ENCODE measurements around the gene LPP.

Gene LPP

DNA sequence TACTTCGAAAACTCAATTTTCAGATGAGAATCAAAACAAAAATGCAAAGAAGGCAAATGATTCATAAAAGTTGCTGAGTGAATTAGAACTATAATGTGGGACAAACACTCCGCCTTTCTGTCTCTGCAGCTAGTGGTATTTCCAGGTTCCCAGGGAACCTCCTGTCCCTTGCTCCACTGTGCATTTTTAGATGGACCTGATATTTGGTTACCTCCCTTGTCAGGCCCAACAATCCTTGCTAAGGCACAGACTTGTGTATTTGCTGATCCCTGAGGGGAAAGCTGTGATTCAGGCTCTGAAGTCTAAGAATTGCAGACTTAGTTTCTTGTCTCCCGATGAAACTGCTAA, 162.7 kb downstream of the LPP start:
- H3K79me2 ChIP-seq (ENCODE audit: insufficient read depth, low read length) = no peaks in the 10 kb centered on the region
- TF ChIP-seq EZH2phosphoT487 (conservative IDR thresholded peaks at IDR 0.05; ENCODE audit: low read length) = no peak
- TF ChIP-seq, protein P1, sequence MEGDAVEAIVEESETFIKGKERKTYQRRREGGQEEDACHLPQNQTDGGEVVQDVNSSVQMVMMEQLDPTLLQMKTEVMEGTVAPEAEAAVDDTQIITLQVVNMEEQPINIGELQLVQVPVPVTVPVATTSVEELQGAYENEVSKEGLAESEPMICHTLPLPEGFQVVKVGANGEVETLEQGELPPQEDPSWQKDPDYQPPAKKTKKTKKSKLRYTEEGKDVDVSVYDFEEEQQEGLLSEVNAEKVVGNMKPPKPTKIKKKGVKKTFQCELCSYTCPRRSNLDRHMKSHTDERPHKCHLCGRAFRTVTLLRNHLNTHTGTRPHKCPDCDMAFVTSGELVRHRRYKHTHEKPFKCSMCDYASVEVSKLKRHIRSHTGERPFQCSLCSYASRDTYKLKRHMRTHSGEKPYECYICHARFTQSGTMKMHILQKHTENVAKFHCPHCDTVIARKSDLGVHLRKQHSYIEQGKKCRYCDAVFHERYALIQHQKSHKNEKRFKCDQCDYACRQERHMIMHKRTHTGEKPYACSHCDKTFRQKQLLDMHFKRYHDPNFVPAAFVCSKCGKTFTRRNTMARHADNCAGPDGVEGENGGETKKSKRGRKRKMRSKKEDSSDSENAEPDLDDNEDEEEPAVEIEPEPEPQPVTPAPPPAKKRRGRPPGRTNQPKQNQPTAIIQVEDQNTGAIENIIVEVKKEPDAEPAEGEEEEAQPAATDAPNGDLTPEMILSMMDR (IDR thresholded peaks at IDR 0.05; ENCODE audit: insufficient read depth, low read length, poor library complexity, severe bottlenecking) = no peak

GRCh38 chr3:188319569-188319968, 165.6 kb downstream of the LPP start:
- Histone ChIP-seq H3K27me3 (ENCODE audit: low read length) (no peaks in the 10 kb centered on the region), H3K27ac (ENCODE audit: low read depth, low read length) (no peak overlapping the region), H3K4me3 (ENCODE audit: insufficient read depth, low read length, poor library complexity, severe bottlenecking) (no peak overlapping the region), H3F3A (ENCODE audit: insufficient read depth) (no peaks in the 10 kb centered on the region), H3K9me2 (replicated peaks; ENCODE audit: insufficient read depth, low read length) (no peaks in the 10 kb centered on the region), H3K9me3 (ENCODE audit: insufficient read depth, low read length) (no peaks in the 10 kb centered on the region), H3K4me2 (ENCODE audit: low read depth, low read length, poor library complexity, severe bottlenecking) (no peak overlapping the region), H2AFZ (ENCODE audit: low read depth, low read length, severe bottlenecking) (no peak overlapping the region), H3K36me3 (ENCODE audit: low read length) (no peaks in the 10 kb centered on the region), H3K9ac (ENCODE audit: low read length) (no peak overlapping the region), H3K79me2 (ENCODE audit: insufficient read depth, low read length) (no peaks in the 10 kb centered on the region), H4K20me1 (ENCODE audit: low read depth, low read length) (no peaks in the 10 kb centered on the region)
- TF ChIP-seq, protein P1 (IDR thresholded peaks at IDR 0.05; ENCODE audit: insufficient read depth, low read length, poor library complexity, severe bottlenecking) = no peak
- no peak for TF ChIP-seq EZH2phosphoT487 (conservative IDR thresholded peaks at IDR 0.05; ENCODE audit: low read length)

More for the DNA sequence above, 162.7 kb downstream of the LPP start:
- H3K4me3 ChIP-seq (ENCODE audit: insufficient read depth, low read length, poor library complexity, severe bottlenecking) = no peak overlapping the region
- no peaks in the 10 kb centered on the region for H3K9me3 ChIP-seq (ENCODE audit: insufficient read depth, low read length)
- H3K36me3 ChIP-seq (ENCODE audit: low read length) = peaks cover 8% of the 10 kb centered on the region; the same call in 1 of the 2 replicates
- no peak overlapping the region for H3K27ac ChIP-seq (ENCODE audit: low read depth, low read length)
- no peaks in the 10 kb centered on the region for H3K27me3 ChIP-seq (ENCODE audit: low read length)
- H3F3A ChIP-seq (ENCODE audit: insufficient read depth) = no peaks in the 10 kb centered on the region
- no peak overlapping the region for H3K4me2 ChIP-seq (ENCODE audit: low read depth, low read length, poor library complexity, severe bottlenecking)
- H2AFZ ChIP-seq (ENCODE audit: low read depth, low read length, severe bottlenecking) = no peak overlapping the region
- H3K9me2 ChIP-seq (replicated peaks; ENCODE audit: insufficient read depth, low read length) = no peaks in the 10 kb centered on the region
- H3K9ac ChIP-seq (ENCODE audit: low read length) = no peak overlapping the region
- no peaks in the 10 kb centered on the region for H4K20me1 ChIP-seq (ENCODE audit: low read depth, low read length)

GRCh38 chr3:188320757-188321156, 166.8 kb downstream of the LPP start:
- H3K4me2 ChIP-seq (ENCODE audit: low read depth, low read length, poor library complexity, severe bottlenecking) = no peak overlapping the region
- no peaks in the 10 kb centered on the region for H3F3A ChIP-seq (ENCODE audit: insufficient read depth)
- H3K36me3 ChIP-seq (ENCODE audit: low read length) = no peaks in the 10 kb centered on the region
- no peak overlapping the region for H3K27ac ChIP-seq (ENCODE audit: low read depth, low read length)
- no peaks in the 10 kb centered on the region for H4K20me1 ChIP-seq (ENCODE audit: low read depth, low read length)
- no peaks in the 10 kb centered on the region for H3K9me2 ChIP-seq (replicated peaks; ENCODE audit: insufficient read depth, low read length)
- H3K9ac ChIP-seq (ENCODE audit: low read length) = no peak overlapping the region
- no peaks in the 10 kb centered on the region for H3K27me3 ChIP-seq (ENCODE audit: low read length)
- no peak overlapping the region for H3K4me3 ChIP-seq (ENCODE audit: insufficient read depth, low read length, poor library complexity, severe bottlenecking)
- H3K79me2 ChIP-seq (ENCODE audit: insufficient read depth, low read length) = no peaks in the 10 kb centered on the region
- no peak for TF ChIP-seq EZH2phosphoT487 (conservative IDR thresholded peaks at IDR 0.05; ENCODE audit: low read length)
- TF ChIP-seq, protein P1 (IDR thresholded peaks at IDR 0.05; ENCODE audit: insufficient read depth, low read length, poor library complexity, severe bottlenecking) = no peak
- no peak overlapping the region for H2AFZ ChIP-seq (ENCODE audit: low read depth, low read length, severe bottlenecking)
- no peaks in the 10 kb centered on the region for H3K9me3 ChIP-seq (ENCODE audit: insufficient read depth, low read length)

Measured in SU-DHL-6 (cell line).